Thymus (tissue), 11 donors: ENCODE results near the gene BMAL1. TPM values are rescaled to one million over a fixed set of nuclear protein-coding genes. Genes with fewer than 3 reads are reported as not detected.

ENCODE experiments used
- DNase-seq, 9 donors: peaks; one replicate each; pipeline ENCODE4 v3.0.0-alpha.2; 2013; ENCODE audit warnings: low spot score in 9 of 9, low read depth in 6 of 9, missing footprints in 1 of 9
- H3K27ac ChIP-seq, 2 donors: one replicate each; pipeline ENCODE4 v1.5.1; 2013; ENCODE audit warnings: control low read depth in 1 of 2, low read depth in 1 of 2, low read length in 1 of 2, mild to moderate bottlenecking in 1 of 2, moderate library complexity in 1 of 2
- H3K27me3 ChIP-seq, 2 donors: one replicate each; pipeline ENCODE4 v1.5.1; 2013; ENCODE audit warnings: low read length in 1 of 2; ENCODE audit not compliant: control insufficient read depth in 2 of 2, insufficient read depth in 1 of 2
- H3K36me3 ChIP-seq, 2 donors: one replicate each; pipeline ENCODE4 v1.5.1; 2013; ENCODE audit warnings: low read length in 1 of 2, mild to moderate bottlenecking in 1 of 2, moderate library complexity in 1 of 2; ENCODE audit not compliant: control insufficient read depth in 2 of 2, insufficient read depth in 2 of 2
- H3K4me1 ChIP-seq, 2 donors: one replicate each; pipeline ENCODE4 v1.5.1; 2013; ENCODE audit warnings: low read length in 2 of 2; ENCODE audit not compliant: control insufficient read depth in 2 of 2, insufficient read depth in 2 of 2
- H3K4me3 ChIP-seq, 2 donors: one replicate each; pipeline ENCODE4 v1.5.1; 2013; ENCODE audit warnings: low read length in 2 of 2, control low read depth in 1 of 2, mild to moderate bottlenecking in 1 of 2
- H3K9me3 ChIP-seq, 2 donors: one replicate each; pipeline ENCODE4 v1.5.1; 2013; ENCODE audit warnings: low read length in 1 of 2, mild to moderate bottlenecking in 1 of 2; ENCODE audit not compliant: control insufficient read depth in 2 of 2, insufficient read depth in 1 of 2
- WGBS: extraction: QIAGEN DNeasy Blood & Tissue Kit; methylation state at CpG from one replicate; pipeline ENCODE4 v1.1.7; 2013; 5-methylcytosine and 5-hydroxymethylcytosine counted together
- polyA plus RNA-seq: library from polyadenylated mRNA; stranded (reverse); fragments of 200-250 nt; gene quantifications from one replicate; pipeline ENCODE4 v1.2.3, GENCODE V29; 2013
- total RNA-seq: library from RNA; stranded (reverse); fragments of 120-200 nt; gene quantifications from one replicate; pipeline ENCODE4 v1.2.4, GENCODE V29; 2013
- donor health status: healthy.

The BMAL1 gene
- total and polyA plus RNA-seq, 2 donors: 28.8 to 35.4 TPM

DNA sequence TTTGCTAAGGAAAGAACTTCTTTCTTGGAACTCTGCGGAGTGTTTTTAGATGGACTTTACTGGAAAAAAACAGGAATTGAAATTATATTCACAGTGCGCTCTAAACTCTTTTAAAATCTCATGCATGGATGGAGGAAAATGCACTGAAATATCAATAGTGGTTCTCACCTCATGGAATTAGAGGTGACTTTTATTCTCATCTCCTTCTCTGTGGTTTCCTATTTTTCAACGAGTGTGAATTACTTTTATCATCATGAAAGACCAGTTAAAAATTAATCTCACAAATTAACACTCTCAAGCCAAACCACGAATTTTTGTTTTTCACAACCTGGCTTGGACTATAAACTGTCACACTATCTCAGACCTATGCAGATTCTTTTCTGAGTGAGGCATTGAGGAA lies 16.6 kb downstream of the BMAL1 start:
- peaks cover 0 to 5% of the 10 kb centered on the region in 2 donors for H3K4me1 ChIP-seq
- no peak overlapping the region for H3K27ac ChIP-seq
- WGBS: 76% methylated on average over 4 of the region's 4 CpGs
- no peak overlapping the region for H3K4me3 ChIP-seq
- DNase-seq: no peak
- H3K27me3 ChIP-seq: no peaks in the 10 kb centered on the region
- no peaks in the 10 kb centered on the region for H3K9me3 ChIP-seq
- peaks cover 0 to 2% of the 10 kb centered on the region in 2 donors for H3K36me3 ChIP-seq

DNA sequence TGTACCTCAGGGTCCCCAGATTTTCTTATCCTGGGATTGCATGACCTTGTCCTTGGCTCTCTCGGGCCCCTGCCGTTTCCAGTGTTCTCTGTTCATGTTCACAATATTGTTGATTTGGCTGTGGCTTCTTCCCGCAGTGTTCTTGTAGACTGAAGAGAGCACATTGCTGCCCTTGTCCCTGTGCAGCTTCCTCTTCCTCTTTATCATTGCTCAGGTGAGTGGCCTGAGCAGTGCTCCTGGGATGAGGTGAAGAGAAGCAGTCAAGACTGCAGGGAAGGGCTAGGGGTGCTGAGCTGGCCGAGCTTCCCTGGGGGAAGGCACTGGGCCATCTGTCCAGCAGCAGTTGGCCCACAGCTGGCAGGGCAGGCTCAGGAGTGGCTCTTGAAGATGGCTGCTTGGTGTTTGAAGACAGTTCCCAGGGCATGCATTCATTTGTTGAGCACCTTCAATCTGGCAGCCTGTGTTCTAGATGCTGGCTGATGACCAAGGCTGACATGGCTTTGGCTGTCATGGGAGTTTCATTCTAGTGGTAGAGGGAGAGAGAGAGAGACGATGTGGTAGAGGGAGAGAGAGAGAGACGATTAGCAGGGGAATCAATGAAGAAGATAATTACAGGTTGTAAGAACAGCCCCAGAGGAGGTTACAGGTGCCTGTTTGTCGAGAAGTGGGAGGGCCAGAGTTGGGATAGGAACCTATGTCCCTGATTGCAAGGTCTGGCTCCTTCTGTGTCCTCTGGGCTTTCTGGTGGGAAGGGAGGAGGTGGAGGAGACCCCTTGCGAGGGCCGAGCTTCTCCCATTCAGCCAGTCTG lies 17.4 kb downstream of the BMAL1 start:
- Histone ChIP-seq H3K4me3 (no peak overlapping the region), H3K9me3 (no peaks in the 10 kb centered on the region), H3K4me1 (peaks cover 0 to 5% of the 10 kb centered on the region in 2 donors), H3K27me3 (no peaks in the 10 kb centered on the region), H3K27ac (no peak overlapping the region), H3K36me3 (peaks cover 0 to 2% of the 10 kb centered on the region in 2 donors)
- no peak for DNase-seq
- 91% methylated on average over 9 of the region's 9 CpGs for WGBS

DNA sequence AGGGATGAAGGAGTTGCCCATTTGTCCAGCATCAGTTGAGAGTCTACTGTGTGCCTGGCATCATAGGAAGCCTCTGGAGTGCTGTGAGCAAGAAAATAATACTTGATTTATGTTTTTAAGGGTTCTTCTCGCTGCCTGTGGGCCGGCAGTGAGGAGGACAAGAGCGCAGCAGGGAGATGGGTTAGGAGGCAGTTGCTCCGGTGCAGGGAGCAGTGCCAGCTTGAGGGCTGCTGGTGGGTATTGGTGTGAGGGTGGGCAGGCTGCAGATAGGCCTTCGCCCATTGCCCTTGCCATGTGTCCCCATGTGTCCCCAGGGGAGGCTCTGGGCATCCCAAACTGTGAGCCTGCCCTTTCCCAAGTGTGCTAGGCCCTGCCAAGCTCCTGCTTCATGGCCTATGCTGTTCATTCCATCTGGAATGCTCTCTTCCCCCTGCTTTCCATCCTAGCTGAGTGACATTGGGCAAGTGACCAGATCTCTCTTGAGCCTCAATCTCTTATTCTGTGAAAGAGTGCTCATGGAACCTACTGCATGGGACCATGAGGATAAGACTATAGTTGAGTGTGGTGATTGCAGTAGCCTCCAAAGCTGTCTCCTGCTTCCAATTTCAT lies 19.8 kb downstream of the BMAL1 start:
- H3K36me3 ChIP-seq: peaks cover 0 to 2% of the 10 kb centered on the region in 2 donors
- no peak overlapping the region for H3K27ac ChIP-seq
- WGBS: 98% methylated on average over 5 of the region's 5 CpGs
- no peaks in the 10 kb centered on the region for H3K27me3 ChIP-seq
- no peaks in the 10 kb centered on the region for H3K9me3 ChIP-seq
- no peak overlapping the region for H3K4me3 ChIP-seq
- peaks cover 0 to 5% of the 10 kb centered on the region in 2 donors for H3K4me1 ChIP-seq
- DNase-seq: no peak

DNA sequence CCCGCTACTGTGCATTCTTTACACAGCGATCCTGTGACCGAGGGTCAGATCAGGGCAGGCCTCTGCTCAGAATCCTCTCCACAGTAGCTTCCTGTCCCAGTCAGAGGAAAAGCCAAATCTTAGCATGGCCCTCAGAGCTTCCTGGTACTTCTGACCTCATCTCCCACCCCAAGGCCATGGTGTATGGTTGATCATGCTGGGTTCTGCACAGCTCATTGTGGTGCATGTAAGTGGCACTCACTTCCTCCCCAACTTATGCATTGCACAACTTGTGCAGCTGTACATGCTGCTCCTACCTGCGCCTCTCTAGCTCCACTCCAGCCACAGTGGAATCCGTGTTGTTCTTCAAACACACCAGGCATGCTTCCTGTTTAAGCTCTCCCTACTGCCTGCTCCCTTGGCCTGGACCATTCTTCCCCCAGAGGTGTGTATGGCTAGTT lies 20.3 kb downstream of the BMAL1 start:
- Histone ChIP-seq H3K4me3 (no peak overlapping the region), H3K27me3 (no peaks in the 10 kb centered on the region), H3K27ac (no peak overlapping the region), H3K36me3 (peaks cover 0 to 2% of the 10 kb centered on the region in 2 donors), H3K9me3 (no peaks in the 10 kb centered on the region), H3K4me1 (peaks cover 0 to 5% of the 10 kb centered on the region in 2 donors)
- peak in 1 of 9 donors; percentile 12 for DNase-seq
- WGBS: 74% methylated on average over 5 of the region's 5 CpGs

DNA sequence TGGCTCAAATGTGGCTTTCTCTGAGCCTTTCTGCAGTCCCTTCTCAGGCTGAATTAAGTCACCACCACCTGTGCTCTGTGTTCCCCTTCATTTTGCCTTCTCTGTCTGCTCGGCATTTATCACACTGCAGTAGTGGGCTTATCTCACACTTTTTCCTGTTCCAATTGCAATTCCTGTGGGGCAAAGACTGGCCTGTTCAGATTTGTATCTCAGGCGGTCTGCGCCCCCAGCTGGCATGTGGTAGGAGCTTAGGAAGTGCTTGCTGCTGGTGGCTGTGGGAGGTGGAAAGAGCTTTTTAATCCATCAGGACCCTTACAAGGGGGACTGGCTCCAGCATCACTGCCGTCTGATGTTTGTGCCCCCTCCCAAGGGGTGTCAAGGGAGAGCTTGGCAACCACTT lies 21.2 kb downstream of the BMAL1 start:
- no peak for DNase-seq
- no peak overlapping the region for H3K27ac ChIP-seq
- no peak overlapping the region for H3K4me3 ChIP-seq
- peaks cover 0 to 8% of the 10 kb centered on the region in 2 donors for H3K4me1 ChIP-seq
- H3K27me3 ChIP-seq: no peaks in the 10 kb centered on the region
- peaks cover 0 to 3% of the 10 kb centered on the region in 2 donors for H3K9me3 ChIP-seq
- WGBS: 90% methylated on average over 4 of the region's 4 CpGs
- peaks cover 0 to 2% of the 10 kb centered on the region in 2 donors for H3K36me3 ChIP-seq

DNA sequence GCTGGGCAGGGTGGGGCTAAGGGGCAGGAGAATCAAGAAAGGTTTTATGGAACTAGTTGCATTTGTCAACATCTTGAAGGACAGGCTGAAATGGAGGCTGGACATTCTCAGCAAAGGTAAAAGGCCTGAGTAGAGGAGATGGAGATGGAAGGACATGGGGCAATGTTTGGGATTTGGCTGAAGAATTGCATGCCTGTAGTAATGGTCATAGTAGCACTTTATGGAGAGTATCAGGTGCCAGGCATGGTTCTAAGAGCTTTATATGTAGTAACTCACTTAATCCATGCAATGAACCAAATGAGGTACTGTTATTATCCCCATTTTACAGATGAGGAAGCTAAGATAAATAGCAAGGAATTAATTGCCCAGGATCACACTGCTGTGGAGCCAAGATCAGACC lies 23.9 kb downstream of the BMAL1 start:
- peaks cover 0 to 6% of the 10 kb centered on the region in 2 donors for H3K9me3 ChIP-seq
- peaks cover 0 to 2% of the 10 kb centered on the region in 2 donors for H3K36me3 ChIP-seq
- no peak for DNase-seq
- no peaks in the 10 kb centered on the region for H3K27me3 ChIP-seq
- peaks cover 0 to 19% of the 10 kb centered on the region in 2 donors for H3K4me1 ChIP-seq
- no peak overlapping the region for H3K27ac ChIP-seq
- no peak overlapping the region for H3K4me3 ChIP-seq

DNA sequence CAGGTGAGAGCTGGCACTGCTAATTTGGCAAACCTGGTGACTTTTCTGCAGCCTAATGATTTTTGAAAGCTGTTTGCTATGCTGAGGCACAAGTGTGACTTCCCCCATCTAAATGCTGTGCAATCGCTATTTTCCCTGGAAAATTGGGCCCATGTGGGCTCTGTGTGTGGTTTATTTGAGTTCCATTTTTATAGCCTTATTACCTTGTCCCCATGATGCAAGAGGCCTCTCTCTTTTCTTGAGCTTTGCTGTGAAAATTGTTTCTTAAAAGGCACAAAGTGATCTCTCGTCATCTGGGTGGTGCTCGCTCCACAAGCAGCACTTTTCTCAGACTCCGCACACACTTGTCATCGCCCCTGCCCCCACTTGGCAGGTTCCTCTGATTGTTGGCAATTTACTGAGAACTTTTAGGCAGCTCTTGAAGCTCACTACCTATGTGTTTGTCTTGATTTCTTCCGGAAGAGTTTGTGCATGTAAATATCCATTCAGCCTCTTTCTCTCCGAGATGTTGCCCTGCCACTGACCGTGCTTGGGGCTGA lies 24.9 kb downstream of the BMAL1 start:
- DNase-seq: no peak
- whole genome bisulfite sequencing: 96% methylated on average over 8 of the region's 8 CpGs
- H3K36me3 ChIP-seq: peaks cover 0 to 2% of the 10 kb centered on the region in 2 donors
- H3K4me3 ChIP-seq: no peak overlapping the region
- H3K9me3 ChIP-seq: peaks cover 0 to 6% of the 10 kb centered on the region in 2 donors
- no peaks in the 10 kb centered on the region for H3K27me3 ChIP-seq
- H3K27ac ChIP-seq: no peak overlapping the region
- peaks cover 3 to 22% of the 10 kb centered on the region in 2 donors for H3K4me1 ChIP-seq

DNA sequence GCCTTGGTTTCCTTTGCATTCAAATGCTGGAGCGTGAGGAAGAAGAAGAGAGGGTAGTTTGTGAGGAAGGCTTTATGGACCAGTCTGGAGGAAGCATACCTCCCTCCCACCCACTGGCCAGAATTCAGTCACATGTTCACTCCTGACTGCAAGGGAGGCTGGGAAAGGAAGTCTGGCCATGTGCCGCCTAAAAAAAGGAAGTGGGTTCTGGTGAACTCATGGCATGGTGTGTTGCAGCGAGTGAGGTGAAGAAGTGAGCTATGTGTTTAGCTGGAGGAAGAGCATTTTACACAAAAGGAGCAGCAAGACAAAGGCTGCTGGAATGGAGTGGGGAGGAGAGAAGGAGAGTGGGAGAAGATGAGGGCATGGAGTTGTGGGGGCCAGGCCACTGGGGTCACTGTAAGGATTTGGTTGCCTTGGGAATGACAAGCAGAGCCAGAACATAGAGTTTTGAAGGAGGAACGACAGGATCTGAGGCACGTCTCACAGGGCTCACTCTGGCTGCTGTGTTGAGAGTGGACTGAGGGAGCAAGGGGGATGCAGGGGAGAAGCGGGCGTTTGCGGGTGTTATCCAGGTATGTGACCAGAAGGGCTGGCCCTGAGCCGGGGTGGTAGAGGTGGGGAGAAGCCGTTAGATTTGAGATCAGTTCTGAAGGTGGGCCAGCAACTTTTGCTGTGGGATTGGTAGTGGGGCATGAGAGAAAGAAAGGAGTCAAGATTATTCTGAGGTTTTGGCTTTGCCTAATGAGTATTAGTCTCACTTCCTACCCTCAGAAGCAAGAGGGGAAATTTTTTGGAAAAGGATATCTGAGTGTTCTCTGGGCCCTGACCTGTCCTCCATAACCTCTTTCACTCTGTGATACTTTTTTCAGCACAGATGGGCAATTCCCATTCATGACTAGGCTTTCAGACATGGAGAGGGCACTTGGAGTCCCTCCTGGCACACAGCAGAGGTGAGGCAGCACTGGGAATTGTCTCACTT lies 26.4 kb downstream of the BMAL1 start:
- 81% methylated on average over 10 of the region's 10 CpGs for whole genome bisulfite sequencing

More for the DNA sequence above, 26.4 kb downstream of the BMAL1 start:
- H3K4me3 ChIP-seq: no peak overlapping the region
- DNase-seq: peak in 2 of 9 donors; percentile 9 to 27
- no peak overlapping the region for H3K27ac ChIP-seq
- H3K27me3 ChIP-seq: no peaks in the 10 kb centered on the region
- H3K9me3 ChIP-seq: peaks cover 0 to 6% of the 10 kb centered on the region in 2 donors
- H3K36me3 ChIP-seq: no peaks in the 10 kb centered on the region
- peaks cover 3 to 16% of the 10 kb centered on the region in 2 donors for H3K4me1 ChIP-seq
